ENCODE results near the gene CLCN3. TPM values are rescaled to one million over a fixed set of nuclear protein-coding genes. Genes with fewer than 3 reads are reported as not detected.

The CLCN3 gene
- total RNA-seq, 1 donor from 2014 or later: 44.8 TPM

DNA sequence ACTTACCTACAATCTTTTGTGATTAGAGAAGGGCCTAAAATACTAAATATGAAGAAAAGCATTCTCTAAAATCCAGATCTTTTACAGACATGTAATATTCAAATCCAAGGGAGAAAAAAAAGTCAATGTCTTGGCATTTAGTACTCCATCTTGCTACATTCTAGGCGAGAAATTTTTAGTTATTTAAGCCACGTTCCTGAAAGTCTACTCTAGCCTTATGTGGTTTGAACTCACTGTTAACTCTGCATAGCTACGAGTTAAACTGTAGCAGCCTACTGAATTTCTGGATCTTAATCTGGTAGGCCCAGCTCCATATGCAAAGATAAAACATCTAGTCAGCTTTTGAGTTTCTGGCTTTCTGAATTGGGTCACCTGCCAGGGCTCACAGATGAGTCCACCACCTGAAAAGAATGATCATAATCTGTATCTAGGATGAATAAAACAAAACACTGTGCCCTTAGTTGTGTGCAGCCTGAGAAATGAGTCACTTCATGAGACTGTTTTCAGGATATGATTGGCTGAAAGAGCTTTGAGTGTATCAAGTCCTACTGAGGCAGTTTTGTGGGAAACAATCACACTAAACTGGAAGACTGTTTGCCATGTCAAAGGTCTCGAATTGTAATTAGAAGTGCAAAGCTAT is 4.8 kb upstream of the CLCN3 start:
- peak overlapping the region; percentile 27 for H2AFZ ChIP-seq (replicated peaks)
- no peaks in the 10 kb centered on the region for H3K9me3 ChIP-seq (ENCODE audit: low read depth)
- no peak for DNase-seq (ENCODE audit: low spot score)
- peaks cover 18% of the 10 kb centered on the region for H3K79me2 ChIP-seq (ENCODE audit: low read depth)
- H3K4me1 ChIP-seq: peaks cover 10% of the 10 kb centered on the region
- no peaks in the 10 kb centered on the region for H3K36me3 Mint-ChIP-seq
- H3K27me3 Mint-ChIP-seq (ENCODE audit: insufficient read depth, low read depth): no peaks in the 10 kb centered on the region
- TF ChIP-seq EZH2 (IDR thresholded peaks at IDR 0.05) (no peak), EZH2phosphoT487 (IDR thresholded peaks at IDR 0.05) (no peak)
- TF ChIP-seq, protein P1, sequence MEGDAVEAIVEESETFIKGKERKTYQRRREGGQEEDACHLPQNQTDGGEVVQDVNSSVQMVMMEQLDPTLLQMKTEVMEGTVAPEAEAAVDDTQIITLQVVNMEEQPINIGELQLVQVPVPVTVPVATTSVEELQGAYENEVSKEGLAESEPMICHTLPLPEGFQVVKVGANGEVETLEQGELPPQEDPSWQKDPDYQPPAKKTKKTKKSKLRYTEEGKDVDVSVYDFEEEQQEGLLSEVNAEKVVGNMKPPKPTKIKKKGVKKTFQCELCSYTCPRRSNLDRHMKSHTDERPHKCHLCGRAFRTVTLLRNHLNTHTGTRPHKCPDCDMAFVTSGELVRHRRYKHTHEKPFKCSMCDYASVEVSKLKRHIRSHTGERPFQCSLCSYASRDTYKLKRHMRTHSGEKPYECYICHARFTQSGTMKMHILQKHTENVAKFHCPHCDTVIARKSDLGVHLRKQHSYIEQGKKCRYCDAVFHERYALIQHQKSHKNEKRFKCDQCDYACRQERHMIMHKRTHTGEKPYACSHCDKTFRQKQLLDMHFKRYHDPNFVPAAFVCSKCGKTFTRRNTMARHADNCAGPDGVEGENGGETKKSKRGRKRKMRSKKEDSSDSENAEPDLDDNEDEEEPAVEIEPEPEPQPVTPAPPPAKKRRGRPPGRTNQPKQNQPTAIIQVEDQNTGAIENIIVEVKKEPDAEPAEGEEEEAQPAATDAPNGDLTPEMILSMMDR (IDR thresholded peaks at IDR 0.05): no peak
- H3K27me3 ChIP-seq: no peaks in the 10 kb centered on the region
- no peak overlapping the region for H3K27ac ChIP-seq
- no peaks in the 10 kb centered on the region for H4K20me1 ChIP-seq (ENCODE audit: low read depth)
- H3K4me3 ChIP-seq: no peak overlapping the region
- H3K9me3 Mint-ChIP-seq: no peaks in the 10 kb centered on the region
- no peak overlapping the region for H3K4me2 ChIP-seq
- H3K4me1 Mint-ChIP-seq: peaks cover 18% of the 10 kb centered on the region
- H3K9ac ChIP-seq: no peak overlapping the region
- peaks cover 17% of the 10 kb centered on the region for H3F3A ChIP-seq (ENCODE audit: low read depth)
- no peak overlapping the region for H3K27ac Mint-ChIP-seq
- H3K36me3 ChIP-seq: no peaks in the 10 kb centered on the region
- no peak overlapping the region for H3K4me3 Mint-ChIP-seq

- no peak overlapping the region for H3K4me3 Mint-ChIP-seq
- Histone ChIP-seq H3K79me2 (ENCODE audit: low read depth) (peaks cover 18% of the 10 kb centered on the region), H4K20me1 (ENCODE audit: low read depth) (no peaks in the 10 kb centered on the region), H3F3A (ENCODE audit: low read depth) (peaks cover 20% of the 10 kb centered on the region), H3K9me3 (ENCODE audit: low read depth) (no peaks in the 10 kb centered on the region), H3K27me3 (no peaks in the 10 kb centered on the region), H2AFZ (replicated peaks) (no peak overlapping the region), H3K4me3 (no peak overlapping the region), H3K9ac (no peak overlapping the region), H3K4me2 (no peak overlapping the region), H3K27ac (no peak overlapping the region), H3K4me1 (peaks cover 6% of the 10 kb centered on the region), H3K36me3 (no peaks in the 10 kb centered on the region)
- no peaks in the 10 kb centered on the region for H3K36me3 Mint-ChIP-seq
- TF ChIP-seq, protein P1 (IDR thresholded peaks at IDR 0.05): no peak
- TF ChIP-seq EZH2 (IDR thresholded peaks at IDR 0.05) (no peak), EZH2phosphoT487 (IDR thresholded peaks at IDR 0.05) (no peak)
- no peaks in the 10 kb centered on the region for H3K27me3 Mint-ChIP-seq (ENCODE audit: insufficient read depth, low read depth)
- peaks cover 12% of the 10 kb centered on the region for H3K4me1 Mint-ChIP-seq
- H3K9me3 Mint-ChIP-seq: no peaks in the 10 kb centered on the region
- DNase-seq (ENCODE audit: low spot score): no peak
- no peak overlapping the region for H3K27ac Mint-ChIP-seq
Observed at GRCh38 chr4:169616846-169617245, 3.5 kb upstream of the CLCN3 start.

DNA sequence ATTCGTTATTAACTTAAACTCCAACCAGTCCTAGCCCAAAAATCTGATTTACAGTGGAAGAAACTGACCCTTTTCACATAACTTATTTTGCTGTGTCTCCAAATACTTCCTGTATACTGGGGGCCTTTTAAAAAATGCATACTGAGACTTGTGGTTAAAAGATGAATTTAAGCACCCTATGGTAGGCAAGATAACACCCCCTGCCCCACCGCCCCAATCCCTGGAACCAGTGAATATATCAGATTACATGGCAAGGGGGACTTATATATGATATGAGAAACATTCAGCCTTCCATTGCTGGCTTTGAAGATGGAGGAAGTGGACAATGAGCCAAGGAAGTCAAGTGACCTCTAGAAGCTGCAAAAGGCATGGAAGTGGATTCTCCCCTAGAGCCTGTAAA is 3.1 kb upstream of the CLCN3 start:
- H3K9me3 ChIP-seq (ENCODE audit: low read depth): no peaks in the 10 kb centered on the region
- no peak overlapping the region for H3K9ac ChIP-seq
- H3K27ac Mint-ChIP-seq: no peak overlapping the region
- TF ChIP-seq EZH2phosphoT487 (IDR thresholded peaks at IDR 0.05) (no peak), EZH2 (IDR thresholded peaks at IDR 0.05) (no peak)
- TF ChIP-seq, protein P1 (IDR thresholded peaks at IDR 0.05): no peak
- H3K79me2 ChIP-seq (ENCODE audit: low read depth): peaks cover 19% of the 10 kb centered on the region
- peaks cover 10% of the 10 kb centered on the region for H3K4me1 ChIP-seq
- DNase-seq (ENCODE audit: low spot score): no peak
- H3K27me3 ChIP-seq: no peaks in the 10 kb centered on the region
- H3K4me3 ChIP-seq: no peak overlapping the region
- no peaks in the 10 kb centered on the region for H3K36me3 ChIP-seq
- no peaks in the 10 kb centered on the region for H3K27me3 Mint-ChIP-seq (ENCODE audit: insufficient read depth, low read depth)
- H3K4me2 ChIP-seq: no peak overlapping the region
- no peak overlapping the region for H3K27ac ChIP-seq
- no peaks in the 10 kb centered on the region for H4K20me1 ChIP-seq (ENCODE audit: low read depth)
- H3K36me3 Mint-ChIP-seq: no peaks in the 10 kb centered on the region
- peaks cover 16% of the 10 kb centered on the region for H3K4me1 Mint-ChIP-seq
- H3K9me3 Mint-ChIP-seq: no peaks in the 10 kb centered on the region
- H2AFZ ChIP-seq (replicated peaks): no peak overlapping the region
- peaks cover 15% of the 10 kb centered on the region for H3F3A ChIP-seq (ENCODE audit: low read depth)
- no peak overlapping the region for H3K4me3 Mint-ChIP-seq
